GM19438 (cell line): ENCODE data around the gene UTS2.

ENCODE experiments used
- ATAC-seq: cut with Tn5 transposase; IDR thresholded peaks from one replicate; pipeline ENCODE4 v1.9.1; 2021; ENCODE audit warnings: low read depth; ENCODE audit not compliant: unreplicated experiment

The UTS2 gene, protein sequence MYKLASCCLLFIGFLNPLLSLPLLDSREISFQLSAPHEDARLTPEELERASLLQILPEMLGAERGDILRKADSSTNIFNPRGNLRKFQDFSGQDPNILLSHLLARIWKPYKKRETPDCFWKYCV

DNA sequence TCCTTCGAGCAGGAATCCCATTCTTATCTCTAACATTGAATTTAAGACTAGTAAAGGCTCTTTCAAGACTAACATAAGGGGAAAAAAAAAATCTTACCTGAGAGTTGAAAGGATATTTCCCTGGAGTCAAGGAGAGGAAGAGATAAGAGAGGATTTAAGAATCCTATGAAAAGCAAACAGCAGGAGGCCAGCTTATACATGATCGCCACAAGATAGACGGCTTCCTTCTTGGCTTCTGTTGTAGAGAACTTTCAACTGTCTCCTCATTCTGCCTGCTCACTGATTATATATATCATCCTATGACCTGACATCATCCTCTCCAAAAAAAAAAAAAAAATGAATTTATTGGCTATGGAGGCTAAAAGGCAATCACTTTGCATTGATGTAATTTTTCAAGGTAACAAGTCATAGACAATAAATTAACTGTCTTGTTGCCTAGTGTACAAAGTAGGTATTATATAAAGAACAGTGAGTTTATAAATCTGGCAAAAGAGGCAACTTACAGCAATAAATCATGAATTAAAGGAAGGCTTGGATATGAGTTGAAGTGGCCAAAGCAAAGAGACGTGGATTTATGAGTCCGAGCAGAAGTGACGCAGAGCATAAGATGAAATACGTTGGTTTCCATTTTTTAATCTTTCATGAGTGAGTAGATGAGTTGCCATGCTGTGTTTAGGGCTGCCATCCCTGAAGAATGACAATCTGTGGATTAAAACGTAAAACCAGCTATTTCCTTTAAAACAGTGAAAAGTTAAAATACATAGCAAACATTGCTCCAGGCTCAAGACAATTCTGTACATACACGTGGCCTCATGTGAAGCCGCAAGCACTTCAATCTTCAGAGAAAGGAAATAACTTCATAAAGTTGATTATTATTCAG, at the start of gene UTS2:
Gene UTS2 (minus strand): TSS at position 262 of the 880 bp plus-strand sequence. CDS start 62 bp downstream, at position 200.
- ATAC-seq, result no peak

DNA sequence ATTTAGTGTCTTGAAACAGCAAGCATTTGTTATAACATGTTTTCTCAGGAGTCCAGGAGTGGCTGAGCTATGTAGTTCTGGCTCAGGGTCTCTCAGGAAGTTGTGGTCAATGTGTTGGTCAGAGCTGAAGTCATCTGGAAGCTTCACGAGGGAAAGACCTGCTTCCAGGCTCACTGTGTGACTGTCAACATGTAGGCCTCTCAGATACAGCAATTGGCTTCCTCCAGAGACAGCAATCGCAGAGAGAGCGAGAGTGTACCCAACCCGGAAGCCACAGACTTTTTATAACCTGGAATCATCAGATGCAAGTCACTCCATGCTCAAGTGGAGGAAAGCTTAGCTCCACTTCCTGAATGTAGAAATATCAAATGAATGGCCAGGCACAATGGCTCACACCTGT, 46.9 kb upstream of the UTS2 start:
- ATAC-seq, result no peak

DNA sequence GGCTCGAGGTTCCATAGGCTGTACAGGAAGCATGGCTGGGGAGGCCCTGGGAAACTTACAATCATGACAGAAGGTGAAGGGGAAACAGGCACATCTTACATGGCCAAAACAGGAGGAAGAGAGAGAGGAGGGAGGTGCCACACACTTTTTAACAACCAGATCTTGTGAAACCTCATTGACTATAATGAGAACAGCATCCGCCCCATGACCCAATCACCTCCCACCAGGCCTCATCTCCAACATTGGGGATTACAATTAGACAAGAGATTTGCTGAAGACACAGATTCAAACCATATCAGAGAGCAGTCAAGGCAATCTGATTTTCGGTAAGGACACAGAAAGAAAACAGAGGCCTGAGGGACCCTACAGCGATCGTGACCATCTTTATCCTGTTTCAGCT, 46.1 kb upstream of the UTS2 start:
- ATAC-seq, result no peak

DNA sequence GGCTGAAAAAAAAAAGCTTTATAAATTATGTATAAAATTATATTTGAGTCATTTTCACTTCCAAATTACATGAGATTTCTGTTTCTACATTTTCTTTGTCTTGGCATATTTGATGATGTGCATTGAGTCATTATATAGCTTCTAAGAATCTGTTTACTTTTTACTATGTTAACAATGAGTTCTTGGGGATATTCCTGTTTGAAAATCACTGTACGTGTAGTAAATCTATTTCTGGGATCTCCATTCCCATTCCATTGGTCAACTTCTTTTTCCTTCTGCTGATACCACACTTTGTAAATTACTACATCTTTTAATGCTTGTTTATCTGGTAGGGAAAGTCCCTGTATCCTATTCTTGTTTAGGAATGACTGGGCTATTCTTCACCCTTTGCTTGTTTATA, 44.1 kb upstream of the UTS2 start:
- no peak for ATAC-seq

DNA sequence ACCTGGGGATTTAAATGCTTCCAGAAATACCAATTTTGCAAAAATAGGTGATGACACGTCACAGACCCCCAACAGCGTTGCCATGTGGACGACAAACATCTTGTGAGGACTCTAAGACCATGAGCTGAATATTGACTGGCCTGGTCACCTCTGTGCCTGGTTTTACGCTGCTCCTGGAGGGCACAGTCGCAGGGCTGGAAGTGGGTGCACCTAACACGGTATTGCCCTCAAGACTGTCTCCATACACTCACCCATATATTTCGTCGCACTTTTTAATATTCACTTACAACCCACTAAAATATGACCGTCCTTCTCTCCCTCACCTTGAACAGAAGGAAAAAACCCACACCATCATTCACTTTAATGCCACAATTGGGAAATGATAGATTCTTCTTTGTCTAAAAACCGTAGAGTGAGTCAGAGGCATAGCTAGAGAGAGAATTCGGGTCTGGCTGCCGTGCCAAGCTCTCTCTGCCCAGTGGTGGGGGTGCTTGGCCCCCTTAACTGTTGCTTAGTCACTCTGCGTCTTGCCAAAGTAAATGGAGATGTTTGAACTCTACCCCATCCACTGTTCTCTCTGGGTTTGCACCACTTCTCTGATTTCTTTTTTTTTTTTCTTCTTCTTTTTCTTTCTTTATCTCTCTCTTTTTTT, 40.8 kb upstream of the UTS2 start:
- ATAC-seq, result no peak

DNA sequence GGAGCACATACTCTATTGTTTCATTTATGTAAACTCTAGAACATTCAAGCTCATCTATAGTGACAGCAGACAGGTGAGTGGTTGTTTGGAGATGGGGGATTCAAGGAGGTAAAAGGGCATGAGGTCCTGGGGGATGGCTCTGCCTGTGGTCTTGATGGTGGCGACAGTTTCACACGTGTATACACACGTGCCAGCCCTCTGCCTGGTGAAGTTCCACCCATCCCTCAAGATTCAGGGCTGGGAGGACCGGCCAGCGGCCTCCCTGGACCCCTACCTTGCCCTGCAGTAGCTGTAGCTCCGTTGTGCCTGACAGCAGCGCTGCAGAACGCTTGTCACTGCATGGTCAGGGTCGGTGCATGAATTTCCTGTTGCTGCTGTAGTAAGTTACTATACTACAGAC, 38.9 kb upstream of the UTS2 start:
- no peak for ATAC-seq

DNA sequence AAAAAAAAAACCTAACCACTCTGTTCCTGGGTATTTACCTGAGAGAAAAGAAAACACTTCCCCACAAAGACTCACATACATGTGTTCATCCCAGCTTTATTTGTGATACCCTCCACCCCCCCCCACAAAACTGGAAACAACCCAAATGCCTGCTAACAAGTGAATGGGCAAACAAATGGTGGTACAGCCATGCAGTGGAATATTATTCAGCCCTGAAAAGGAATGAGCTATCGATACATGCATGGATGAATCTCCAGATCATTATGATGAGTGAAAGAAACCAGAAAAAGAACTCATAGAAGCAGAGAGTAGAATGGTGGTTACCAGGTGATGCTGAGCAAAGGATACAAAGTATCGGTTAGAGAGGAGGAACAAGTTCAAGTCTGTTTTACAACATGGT, 38.0 kb upstream of the UTS2 start:
- no peak for ATAC-seq

DNA sequence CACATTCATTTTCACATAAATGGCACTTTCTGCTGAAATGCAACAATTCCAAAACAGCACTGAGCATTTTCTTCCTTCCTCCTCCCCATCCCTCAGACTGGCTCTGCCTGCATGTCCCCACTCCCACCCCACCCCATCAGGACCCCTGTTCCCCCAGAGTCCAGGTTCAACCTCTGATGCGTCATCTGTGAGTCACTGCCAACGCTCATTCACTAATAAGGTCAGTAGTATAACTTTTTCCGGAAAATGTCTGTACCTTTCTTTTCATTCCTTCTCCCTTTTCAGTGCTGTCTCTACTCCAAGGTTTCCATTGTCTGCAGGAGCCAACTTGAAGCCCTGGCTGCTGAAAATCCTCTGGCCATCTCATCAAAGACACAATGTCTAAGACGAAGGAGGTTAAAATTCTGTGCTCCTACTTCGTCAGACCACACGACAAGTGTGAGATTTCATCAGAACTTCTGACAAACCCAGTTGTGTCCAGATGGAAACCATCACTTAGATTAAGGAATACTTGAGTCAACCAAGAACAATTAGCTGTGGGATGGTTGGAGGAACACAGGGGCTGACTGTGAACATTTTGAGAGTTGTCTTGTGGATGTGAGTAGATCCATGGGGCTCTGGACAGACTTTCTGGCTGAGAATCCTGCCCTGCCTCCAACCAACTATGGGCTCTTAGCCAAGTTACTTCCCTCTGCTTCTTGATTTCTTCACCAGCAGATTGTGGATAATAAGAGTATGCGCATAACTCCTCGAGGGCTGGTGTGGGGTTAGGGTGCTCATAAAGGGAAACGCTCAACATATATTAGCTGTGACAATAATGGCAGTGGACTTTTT, 35.6 kb upstream of the UTS2 start:
- no peak for ATAC-seq

DNA sequence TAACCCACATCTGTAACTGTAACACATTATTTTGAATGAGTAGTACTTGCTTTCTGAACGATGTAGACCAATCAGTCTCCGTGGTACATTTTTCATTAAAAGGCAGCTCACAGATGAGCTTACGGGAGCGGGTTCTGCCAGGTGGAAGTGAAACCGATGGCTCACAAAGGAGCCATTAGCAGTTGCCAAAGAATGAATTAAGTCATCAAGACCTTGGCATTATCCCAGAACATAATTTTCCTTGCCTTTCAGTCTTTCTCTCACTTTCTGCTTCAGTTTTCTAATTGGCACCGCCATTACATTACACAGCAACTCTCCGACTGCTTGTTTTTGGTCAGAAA, 33.5 kb upstream of the UTS2 start:
- ATAC-seq, result no peak

DNA sequence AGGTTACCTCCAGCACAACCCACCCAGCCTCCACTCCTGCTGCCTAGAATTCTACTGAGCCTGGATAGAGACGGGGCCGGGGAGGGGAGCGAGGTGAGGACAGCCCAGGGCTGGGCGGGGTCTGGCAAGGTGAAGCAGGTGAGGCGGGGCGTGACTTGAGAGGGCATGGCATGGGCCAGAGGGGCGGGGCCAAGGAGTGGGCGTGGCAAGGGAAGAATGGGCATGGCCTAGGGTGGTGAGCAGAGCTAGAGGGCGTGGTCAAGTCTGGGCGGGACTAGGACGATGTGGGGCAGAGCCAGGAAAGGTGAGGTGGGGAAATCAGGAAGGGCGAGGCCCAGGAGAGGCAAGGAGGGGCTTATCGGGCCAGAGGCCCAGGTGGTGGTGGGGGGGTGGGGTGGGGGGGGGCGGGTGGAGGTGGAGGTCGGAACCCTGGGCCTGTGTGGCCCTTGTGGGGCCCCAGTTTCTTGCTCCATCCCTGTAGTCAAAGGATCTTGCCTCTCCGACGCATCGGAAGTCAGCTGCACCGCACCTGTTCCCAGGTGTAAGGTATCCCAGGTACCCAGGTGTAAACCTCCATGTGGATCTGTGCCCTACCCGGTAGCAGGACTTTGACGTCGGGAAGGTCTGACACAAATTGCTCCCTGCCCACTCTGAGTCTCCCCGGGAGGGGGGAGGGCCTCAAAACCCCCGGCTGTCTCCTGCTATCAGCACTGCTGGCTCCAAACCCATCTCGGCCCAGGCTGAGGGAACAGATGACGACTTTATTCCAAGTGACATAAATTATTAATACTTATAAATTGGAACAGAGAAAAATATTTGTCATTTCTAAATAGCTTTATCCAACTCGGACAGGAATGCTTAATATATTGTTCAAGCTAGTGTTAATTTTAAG, 32.9 kb upstream of the UTS2 start:
- ATAC-seq, result no peak

DNA sequence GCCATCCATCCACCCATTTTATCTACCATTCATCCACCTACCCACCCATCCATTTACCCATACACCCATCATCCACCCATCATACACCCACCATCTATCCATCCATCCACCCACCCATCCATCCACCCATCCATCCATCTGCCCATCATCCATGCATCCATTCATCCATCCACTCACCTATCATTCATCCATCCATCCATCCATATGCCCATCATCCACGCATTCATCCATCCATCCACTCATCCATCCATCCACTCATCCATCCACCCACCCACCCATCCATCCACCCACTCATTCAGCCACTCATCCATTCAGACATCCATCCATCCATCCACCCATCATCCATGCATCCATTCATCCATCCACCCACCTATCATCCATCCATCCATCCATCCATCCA, 31.9 kb upstream of the UTS2 start:
- ATAC-seq, result no peak

DNA sequence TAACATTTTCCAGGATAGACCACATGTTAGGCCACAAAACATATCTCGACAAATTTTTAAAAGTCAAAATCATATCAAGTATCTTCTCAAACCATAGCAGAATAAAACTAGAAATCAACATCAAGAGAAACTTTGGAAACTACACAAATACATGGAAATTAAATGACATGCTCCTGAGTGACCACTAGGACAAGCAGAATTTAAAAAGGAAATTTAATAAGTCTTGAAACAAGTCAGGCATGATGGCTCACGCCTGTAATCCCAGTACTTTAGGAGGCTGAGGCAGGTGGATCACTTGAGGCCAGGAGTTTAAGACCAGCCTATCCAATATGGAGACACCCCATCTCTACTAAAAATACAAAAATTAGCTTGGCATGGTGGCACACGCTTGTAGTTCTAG, 26.4 kb upstream of the UTS2 start:
- ATAC-seq, result no peak

DNA sequence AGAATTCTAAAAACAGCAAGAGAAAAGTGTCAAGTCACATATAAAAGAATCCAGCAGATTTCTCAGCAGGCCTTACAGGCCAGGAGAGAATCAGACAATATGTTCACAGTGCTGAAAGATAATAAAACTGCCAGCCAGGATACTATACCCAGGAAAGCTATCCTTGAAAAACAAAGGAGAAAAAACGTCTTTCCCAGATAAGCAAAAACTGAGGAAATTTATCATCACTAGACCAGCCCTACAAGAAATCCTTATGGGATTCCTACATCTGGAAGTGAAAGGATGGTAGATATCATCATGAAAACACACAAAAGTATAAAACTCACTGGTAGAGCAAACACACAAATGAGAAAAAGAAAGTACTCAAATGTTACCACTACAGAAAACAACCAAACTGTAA, 25.2 kb upstream of the UTS2 start:
- no peak for ATAC-seq

DNA sequence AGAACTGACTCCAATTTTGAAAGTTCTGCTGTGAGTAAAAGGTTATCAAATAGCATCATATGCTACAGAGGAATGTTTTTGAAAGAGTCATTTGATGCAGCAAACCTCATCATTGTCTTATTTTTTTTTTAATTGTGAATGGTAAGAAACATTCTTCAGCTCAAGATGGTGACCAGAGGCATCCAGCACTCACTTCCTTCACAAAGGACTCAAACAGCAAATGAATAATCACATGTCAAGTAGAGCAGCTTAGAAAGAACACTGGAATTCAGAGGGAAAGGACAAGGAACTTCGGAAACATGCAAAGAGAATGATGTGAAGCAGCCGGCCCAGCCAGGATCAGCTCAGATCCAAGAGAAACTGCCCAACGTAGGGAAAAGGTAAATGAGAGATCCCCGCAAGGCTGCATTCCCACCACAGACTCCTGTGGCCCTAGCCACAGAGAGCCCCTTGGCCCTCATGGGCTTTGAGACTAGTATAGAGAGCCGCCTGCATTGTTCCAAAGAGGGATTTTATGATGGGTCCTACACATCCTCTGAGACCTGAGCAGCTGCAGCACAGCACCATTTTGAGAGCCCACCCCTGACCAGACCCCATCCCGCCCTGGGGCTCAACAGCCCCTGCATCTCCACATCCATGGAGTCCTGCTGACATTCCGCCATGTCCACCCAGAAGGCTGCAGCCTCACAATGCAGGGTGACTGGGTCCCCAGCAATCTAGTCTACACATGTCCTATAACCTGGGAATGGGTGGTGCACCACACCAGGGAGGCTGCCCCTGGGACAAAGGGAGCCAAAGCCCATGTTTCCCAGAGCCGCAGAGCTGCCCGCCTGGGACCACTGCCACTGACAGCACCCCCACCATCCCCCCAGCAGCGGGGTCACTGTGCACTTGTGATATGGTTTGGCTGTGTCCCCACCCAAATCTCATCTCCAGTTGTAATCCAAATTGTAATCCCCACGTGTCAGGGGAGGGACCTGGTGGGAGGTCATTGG, 21.2 kb upstream of the UTS2 start:
- ATAC-seq, result no peak

DNA sequence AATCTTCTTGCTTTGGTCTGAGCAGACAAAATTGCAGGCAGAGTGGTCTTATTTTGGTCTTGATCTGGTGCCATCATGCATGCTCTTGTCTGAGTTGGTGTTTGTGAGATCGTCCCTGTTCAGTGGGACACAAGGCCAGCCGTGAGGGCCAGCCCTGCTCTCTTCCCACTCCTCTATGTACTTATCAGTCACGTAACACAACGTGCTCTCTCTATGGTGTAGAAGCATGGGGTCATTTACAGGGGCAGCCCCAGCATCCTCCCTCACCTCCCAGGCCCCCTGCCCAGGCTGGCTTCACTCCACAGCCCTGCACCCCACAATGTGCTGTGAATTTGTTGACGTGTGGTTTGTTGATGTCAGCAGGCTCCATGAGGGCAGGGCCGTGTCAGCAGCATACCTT, 18.3 kb upstream of the UTS2 start:
- ATAC-seq, result no peak

DNA sequence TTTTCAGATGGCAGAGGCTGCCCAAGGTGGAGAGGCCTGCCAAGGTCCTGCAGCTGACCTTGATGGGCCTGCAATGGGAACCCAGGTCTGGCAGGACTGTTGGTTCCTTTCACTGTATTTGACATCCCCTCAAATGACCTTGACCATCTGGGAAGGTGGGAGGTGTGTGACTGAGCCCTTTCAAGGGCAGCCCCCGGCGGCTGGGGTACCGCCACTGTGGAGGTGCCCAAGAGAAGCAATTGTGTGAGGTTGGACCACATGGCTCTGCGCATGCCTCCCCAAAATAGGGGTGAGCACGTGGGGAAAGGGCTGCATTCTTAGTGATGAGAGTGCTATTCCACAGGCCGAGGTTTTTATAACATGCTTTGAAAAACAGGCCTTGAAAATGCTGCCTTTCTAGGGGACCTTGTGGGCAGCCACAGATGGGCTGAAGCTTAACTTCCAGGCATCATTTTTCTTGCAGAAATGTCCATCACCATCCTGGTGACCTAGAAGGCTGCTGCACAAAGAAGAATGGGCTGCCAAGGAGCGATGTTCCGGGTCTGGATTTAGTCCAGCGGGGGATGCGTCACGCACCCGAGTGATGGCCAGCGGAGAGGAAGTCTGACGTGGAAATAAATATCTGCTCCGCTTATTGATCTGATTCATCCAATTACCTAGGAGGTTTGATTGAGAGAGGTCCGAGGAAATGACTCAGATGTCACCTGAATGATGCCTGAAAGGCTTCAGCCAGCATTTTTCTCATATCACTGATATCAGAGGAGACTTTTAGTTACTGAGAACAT, 16.5 kb upstream of the UTS2 start:
- ATAC-seq, result no peak

DNA sequence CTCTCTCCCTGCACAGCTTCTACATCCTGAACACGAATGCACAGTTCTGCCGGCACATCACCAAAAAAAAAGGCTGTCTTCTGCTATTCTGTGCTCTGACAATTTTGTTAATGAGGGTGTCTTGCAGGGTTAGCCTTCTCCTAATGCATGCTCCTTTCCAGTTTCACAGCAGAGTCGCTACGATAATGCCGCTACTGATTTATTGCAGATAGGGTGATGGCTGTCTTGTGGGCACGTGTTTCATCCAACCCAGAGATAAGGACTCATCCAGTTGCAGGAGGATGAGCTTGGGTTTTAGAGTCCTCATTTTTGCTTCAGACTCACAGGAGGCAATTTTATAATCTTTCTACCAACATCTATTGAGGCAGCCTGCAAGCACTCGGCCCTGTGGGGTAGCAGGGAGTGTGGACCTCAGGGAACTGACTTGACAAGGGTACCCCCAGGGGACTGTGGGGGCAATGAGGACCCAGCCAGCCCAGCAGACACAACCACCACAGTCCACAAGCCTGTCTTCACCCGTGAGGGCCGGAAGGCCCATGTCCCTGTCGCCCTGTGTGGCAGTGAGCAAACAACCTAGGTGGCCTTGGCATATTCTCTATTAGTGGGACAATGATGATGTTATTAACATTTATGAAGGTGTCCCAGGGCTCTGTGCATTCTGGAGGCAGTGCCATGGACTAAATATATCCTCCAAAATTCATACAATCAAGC, 15.4 kb upstream of the UTS2 start:
- ATAC-seq, result no peak

DNA sequence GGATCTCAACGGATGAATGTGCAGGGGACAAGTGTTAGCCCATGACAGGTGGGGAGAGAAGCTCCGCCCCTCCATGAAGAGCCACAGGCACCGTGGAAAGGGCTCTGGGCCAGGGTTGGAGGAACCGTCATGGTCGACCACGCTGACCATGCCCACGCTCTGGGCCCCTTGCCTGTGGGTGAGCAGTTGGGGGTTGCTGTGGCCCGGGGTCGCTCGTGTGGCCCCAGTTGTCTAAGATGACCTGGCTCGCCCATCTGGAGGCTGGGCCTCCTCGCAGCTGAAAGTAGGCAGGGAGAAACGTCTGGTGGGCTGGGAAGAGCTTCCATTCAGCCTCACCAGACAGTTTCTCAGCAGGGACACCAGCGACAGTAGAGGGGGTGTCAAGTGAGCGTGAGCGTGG, 13.1 kb upstream of the UTS2 start:
- ATAC-seq, result no peak
